HG02973 (cell line): ENCODE measurements around the gene ZNF507.
"Not testable (repeated sequence)": the region's sequence is repeated elsewhere in the genome, so short reads cannot be mapped to it uniquely, and the experiment has no call there.

ENCODE experiments used
- ATAC-seq: cut with Tn5 transposase; IDR thresholded peaks from one replicate; pipeline ENCODE4 v1.9.1; 2021; ENCODE audit warnings: moderate library complexity; ENCODE audit not compliant: unreplicated experiment

ZNF507 gene

GRCh38 chr19:32367063-32367462, 21.7 kb downstream of the ZNF507 start:
- no peak for ATAC-seq

DNA sequence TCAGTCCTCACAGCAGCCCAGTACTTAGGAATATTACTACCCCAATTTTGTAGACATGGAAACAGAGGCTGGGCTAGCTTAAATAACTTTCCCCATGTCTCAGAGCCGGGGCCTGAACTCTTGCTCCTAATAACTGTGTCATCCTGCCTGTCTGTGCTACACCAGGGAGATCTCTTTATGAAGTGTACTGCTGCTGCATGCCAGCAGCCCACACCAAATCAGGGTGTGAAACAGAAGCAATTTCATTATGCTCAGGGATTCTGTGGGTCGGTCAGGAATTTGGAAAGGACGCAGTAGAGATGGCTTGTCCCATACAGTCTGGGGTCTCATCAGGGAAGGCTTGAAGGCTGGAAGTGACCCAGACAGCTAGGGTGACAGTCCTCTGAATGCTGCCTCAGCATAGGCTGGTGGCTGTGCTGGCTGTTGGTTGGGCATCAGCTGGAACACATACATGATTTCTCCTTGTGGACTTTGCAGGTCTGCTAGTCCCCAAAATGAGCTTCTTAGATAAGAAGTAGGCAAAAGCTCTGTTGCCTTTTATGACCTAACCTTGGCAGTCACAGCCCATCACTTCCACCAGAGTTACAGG, 22.6 kb downstream of the ZNF507 start:
- no peak for ATAC-seq

GRCh38 chr19:32368787-32369186, 23.4 kb downstream of the ZNF507 start:
- ATAC-seq = no peak

- ATAC-seq = no peak
These were observed 27.5 kb downstream of the ZNF507 start for GRCh38 chr19:32372726-32373517.

- no peak for ATAC-seq
These were observed 28.3 kb downstream of the ZNF507 start for GRCh38 chr19:32373585-32374295.

DNA sequence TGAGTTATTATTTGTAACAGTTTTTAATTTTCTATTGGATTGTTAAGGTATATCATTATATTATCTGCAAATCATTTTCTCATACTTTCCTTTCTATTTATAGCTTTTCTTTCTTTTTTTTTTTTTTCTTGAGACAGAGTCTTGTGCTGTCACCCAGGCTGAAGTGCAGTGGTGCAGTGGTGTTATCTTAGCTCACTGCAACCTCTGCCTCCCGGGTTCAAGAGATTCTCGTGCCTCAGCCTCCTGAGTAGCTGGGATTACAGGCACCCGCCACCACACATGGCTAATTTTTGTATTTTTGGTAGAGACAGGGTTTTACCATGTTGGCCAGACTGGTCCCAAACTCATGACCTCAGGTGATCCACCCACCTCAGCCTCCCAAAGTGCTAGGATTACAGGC, 29.0 kb downstream of the ZNF507 start:
- ATAC-seq = not testable (repeated sequence)

DNA sequence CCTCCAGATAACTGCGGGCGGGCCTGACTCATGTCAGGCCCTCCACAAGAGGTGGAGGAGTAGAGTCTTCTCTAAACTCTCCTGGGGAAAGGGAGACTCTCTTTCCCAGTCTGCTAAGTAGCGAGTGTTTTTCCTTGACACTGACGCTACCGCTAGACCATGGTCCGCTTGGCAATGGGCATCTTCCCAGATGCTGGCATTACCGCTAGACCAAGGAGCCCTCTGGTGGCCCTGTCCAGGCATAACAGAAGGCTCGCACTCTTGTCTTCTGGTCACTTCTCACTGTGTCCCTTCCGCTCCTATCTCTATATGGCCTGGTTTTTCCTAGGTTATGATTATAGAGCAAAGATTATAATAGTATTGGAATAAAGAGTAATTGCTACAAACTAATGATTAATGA, 31.7 kb downstream of the ZNF507 start:
- not testable (repeated sequence) for ATAC-seq

- no peak for ATAC-seq
These were observed 34.9 kb downstream of the ZNF507 start for GRCh38 chr19:32380269-32380668.

GRCh38 chr19:32387701-32388392, 42.4 kb downstream of the ZNF507 start:
- no peak for ATAC-seq

- ATAC-seq = no peak
These were observed 43.0 kb downstream of the ZNF507 start for GRCh38 chr19:32388393-32388855.

GRCh38 chr19:32392901-32393300, 47.5 kb downstream of the ZNF507 start:
- ATAC-seq = no peak

DNA sequence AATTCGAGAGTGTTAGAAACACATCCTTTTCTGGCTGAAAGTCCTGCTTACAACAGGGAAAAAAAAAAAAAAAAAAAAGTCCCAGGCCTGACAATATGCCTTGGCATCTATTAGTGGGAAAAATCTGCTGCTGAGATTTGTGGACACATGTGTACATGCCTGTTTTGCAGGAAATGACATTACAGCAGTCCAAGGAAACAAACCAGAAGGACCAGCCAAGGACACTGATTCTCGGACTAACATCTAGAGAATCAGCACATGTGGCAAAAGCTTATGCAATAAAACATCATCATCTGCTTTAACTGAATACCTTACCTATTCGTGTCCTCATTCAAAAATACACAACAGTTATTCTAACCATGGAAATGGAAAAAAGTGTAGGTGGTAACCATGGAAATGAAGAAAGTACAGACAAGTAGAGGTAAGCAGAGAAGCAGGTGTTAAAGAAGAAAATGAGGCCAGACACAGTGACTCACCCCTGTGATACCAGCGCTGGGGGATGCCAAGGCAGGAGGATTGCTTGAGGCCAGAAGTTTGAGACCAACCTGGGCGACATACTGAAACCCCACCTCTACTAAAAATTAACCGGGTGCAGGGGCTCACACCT, 50.7 kb downstream of the ZNF507 start:
- ATAC-seq = no peak

DNA sequence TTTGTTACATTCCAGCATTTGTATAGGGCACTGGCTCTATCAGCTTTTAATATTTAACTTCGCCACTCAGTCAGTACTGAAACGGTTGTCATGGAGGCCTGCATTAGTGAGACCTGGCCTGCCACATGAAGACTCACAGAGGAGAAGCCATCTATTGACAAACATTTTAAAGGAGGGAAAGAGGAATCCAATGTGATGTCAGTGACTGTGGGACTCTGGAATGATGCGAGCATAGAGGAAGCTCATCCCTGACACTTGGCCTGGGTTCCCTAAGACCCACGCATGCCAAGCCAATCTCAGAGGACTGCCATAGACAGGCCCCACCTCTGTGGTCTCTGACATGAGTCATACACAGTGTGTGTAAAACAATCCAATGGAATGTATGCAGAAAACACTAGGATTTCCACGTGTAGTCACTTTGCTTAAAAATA, 52.3 kb downstream of the ZNF507 start:
- no peak for ATAC-seq

DNA sequence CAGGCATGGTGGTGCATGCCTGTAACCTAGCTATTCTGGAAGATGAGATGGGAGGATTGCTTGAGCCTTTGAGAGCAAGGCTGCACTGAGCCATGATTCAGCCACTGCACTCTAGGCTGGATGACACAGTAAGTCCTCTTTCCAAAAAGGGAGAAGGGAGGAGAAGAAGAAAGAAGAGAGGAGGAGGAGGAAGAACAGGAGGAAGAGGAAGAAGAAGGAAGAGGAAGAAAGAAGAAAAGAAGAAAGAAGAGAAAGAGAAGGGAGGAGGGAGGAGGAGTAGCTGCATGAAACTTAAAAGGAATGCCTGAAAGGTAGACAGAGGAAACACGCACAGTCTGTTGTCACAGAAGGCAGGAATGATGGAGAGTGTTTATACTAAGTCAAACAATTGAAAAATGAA, 56.6 kb downstream of the ZNF507 start:
- no peak for ATAC-seq

DNA sequence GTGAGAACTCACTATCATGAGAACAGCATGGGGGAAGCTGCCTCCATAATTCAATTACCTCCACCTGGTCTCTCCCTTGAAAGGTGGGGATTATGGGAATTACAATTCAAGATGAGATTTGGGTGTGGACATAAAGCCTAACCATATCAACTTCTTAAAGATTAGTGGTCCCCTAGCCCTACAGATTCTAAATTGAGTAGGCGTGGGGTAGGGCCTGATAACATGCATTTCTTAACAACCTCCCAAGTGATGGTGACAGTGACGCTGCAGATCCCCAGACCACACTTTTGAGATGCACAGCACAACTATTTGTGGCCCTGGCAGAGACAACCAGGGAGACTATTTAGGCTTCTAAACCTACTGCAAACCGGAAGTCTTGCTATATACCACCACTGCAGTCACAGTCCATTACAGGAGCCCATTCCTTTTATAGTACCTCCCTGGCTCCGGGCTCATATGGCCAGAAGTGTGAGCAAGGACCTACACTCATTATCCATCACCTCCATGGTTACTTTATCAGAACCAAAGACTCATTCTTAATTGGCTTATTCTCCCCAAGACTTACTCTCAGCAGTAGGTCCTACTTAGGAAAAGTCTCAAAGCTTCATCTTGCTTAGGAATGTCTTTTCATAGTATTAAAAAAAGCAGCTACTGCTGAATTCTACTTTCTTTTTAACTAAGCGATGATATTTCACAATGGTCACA, 58.0 kb downstream of the ZNF507 start:
- no peak for ATAC-seq

- ATAC-seq = no peak
These were observed 59.0 kb downstream of the ZNF507 start for GRCh38 chr19:32404213-32404932.

GRCh38 chr19:32404933-32405430, 59.6 kb downstream of the ZNF507 start:
- ATAC-seq = no peak

- ATAC-seq = peak; percentile 94
These were observed 60.2 kb downstream of the ZNF507 start, which contains the start of gene DPY19L3 for GRCh38 chr19:32405431-32406160. Gene DPY19L3 (plus strand): TSS chr19:32405770. CDS start chr19:32408254, 2,484 bp downstream.
